ENCODE data around the gene PIM2.
"Not testable (repeated sequence)": the region's sequence is repeated elsewhere in the genome, so short reads cannot be mapped to it uniquely, and the experiment has no call there.

PIM2 gene

GRCh38 chrX:48905090-48905790 is 13.6 kb downstream of the PIM2 start:
- DNase-seq (ENCODE audit: low read depth): no peak

- DNase-seq (ENCODE audit: low read depth): no peak
Observed at GRCh38 chrX:48904626-48905025, 14.2 kb downstream of the PIM2 start.

GRCh38 chrX:48904180-48904579 is 14.6 kb downstream of the PIM2 start:
- no peak for DNase-seq (ENCODE audit: low read depth)

GRCh38 chrX:48903290-48903689 is 15.5 kb downstream of the PIM2 start:
- DNase-seq (ENCODE audit: low read depth): no peak

- DNase-seq (ENCODE audit: low read depth): no peak
Observed at GRCh38 chrX:48902776-48903175, 16.0 kb downstream of the PIM2 start.

- DNase-seq (ENCODE audit: low read depth): no peak
Observed at GRCh38 chrX:48902135-48902534, 16.7 kb downstream of the PIM2 start.

- no peak for DNase-seq (ENCODE audit: low read depth)
Observed at GRCh38 chrX:48901069-48901468, 17.8 kb downstream of the PIM2 start.

- no peak for DNase-seq (ENCODE audit: low read depth)
Observed at GRCh38 chrX:48899078-48899410, 19.8 kb downstream of the PIM2 start.

GRCh38 chrX:48897625-48898306 is 21.1 kb downstream of the PIM2 start, which contains the start of the genes PQBP1 and TIMM17B:
Gene PQBP1 (plus strand): TSS chrX:48897930. CDS start chrX:48898510, 580 bp downstream.
Gene TIMM17B (minus strand): TSS chrX:48897768. CDS start chrX:48897749, 19 bp downstream.
- peak; percentile 53 for DNase-seq (ENCODE audit: low read depth)

GRCh38 chrX:48897157-48897624 is 21.6 kb downstream of the PIM2 start:
- DNase-seq (ENCODE audit: low read depth): no peak

GRCh38 chrX:48896611-48897011 is 22.2 kb downstream of the PIM2 start:
- DNase-seq (ENCODE audit: low read depth): no peak

GRCh38 chrX:48894891-48895290 is 23.9 kb downstream of the PIM2 start:
- no peak for DNase-seq (ENCODE audit: low read depth)

- DNase-seq (ENCODE audit: low read depth): no peak
Observed at GRCh38 chrX:48893556-48894348, 25.1 kb downstream of the PIM2 start.

GRCh38 chrX:48892896-48893295 is 25.9 kb downstream of the PIM2 start:
- no peak for DNase-seq (ENCODE audit: low read depth)

GRCh38 chrX:48891402-48892288 is 27.2 kb downstream of the PIM2 start:
- peak; percentile 35 for DNase-seq (ENCODE audit: low read depth)

GRCh38 chrX:48890934-48891401 is 27.9 kb downstream of the PIM2 start:
- DNase-seq (ENCODE audit: low read depth): no peak

GRCh38 chrX:48890296-48890925 is 28.4 kb downstream of the PIM2 start:
- DNase-seq (ENCODE audit: low read depth): no peak

- not testable (repeated sequence) for DNase-seq (ENCODE audit: low read depth)
Observed at GRCh38 chrX:48886586-48886985, 32.2 kb downstream of the PIM2 start.

- no peak for DNase-seq (ENCODE audit: low read depth)
Observed at GRCh38 chrX:48883729-48884128, 35.1 kb downstream of the PIM2 start.

GRCh38 chrX:48876944-48877343 is 41.9 kb downstream of the PIM2 start:
- not testable (repeated sequence) for DNase-seq (ENCODE audit: low read depth)

GRCh38 chrX:48872017-48872416 is 46.8 kb downstream of the PIM2 start:
- not testable (repeated sequence) for DNase-seq (ENCODE audit: low read depth)

Data from stimulated activated CD8-positive, alpha-beta memory T cell treated with anti-CD3 and anti-CD28 coated beads, Interleukin-15, amount 100 ng/mL, for 24 hours (primary cell).